Panc1 (cell line): ENCODE results near the gene HCN1. TPM values are rescaled to one million over a fixed set of nuclear protein-coding genes. Genes with fewer than 3 reads are reported as not detected.

Experiments used
- ATAC-seq: fragments of 200-7000 bp; cut with Tn5 transposase; 2 replicates; pipeline ENCODE4 v1.9.1; 2020; ENCODE audit warnings: mild to moderate bottlenecking, moderate library complexity
- BruUV-seq: library from RNA; stranded (reverse); fragments of 400-500 nt; replicated peaks from 2 replicates; lab custom pipeline; 2021; lab: Mats Ljungman, UMichigan
- CTCF ChIA-PET: fragments of 300-600 bp; sonication (Branson Sonifier 250); formaldehyde crosslinking; loops from one replicate; lab custom pipeline; 2022; ENCODE audit warnings: antibody characterized with exemption; lab: Charles Lee
- POLR2A ChIA-PET: fragments of 300-600 bp; sonication (Branson Sonifier 250); formaldehyde crosslinking; loops from one replicate; lab custom pipeline; 2022; ENCODE audit warnings: antibody characterized with exemption; lab: Charles Lee
- DNase-seq: peaks from one replicate; pipeline ENCODE4 v3.0.0-alpha.2; 2010; ENCODE audit warnings: low read depth, low spot score
- H3K27ac ChIP-seq: 2 replicates; pipeline ENCODE4 v1.5.1; 2011; ENCODE audit warnings: mild to moderate bottlenecking, low read length, inconsistent platforms
- H3K27me3 ChIP-seq: fragments of 200-500 bp; sonication (Bioruptor generic); 2 replicates; pipeline ENCODE4 v1.6.0; 2014; ENCODE audit warnings: low read length, inconsistent platforms; ENCODE audit not compliant: control insufficient read depth, insufficient read depth
- H3K36me3 ChIP-seq: fragments of 200-500 bp; sonication (Bioruptor generic); 2 replicates; pipeline ENCODE4 v1.5.1; 2014; ENCODE audit warnings: inconsistent platforms, mild to moderate bottlenecking, low read length, moderate library complexity; ENCODE audit not compliant: control insufficient read depth, insufficient read depth
- H3K4me1 ChIP-seq: 2 replicates; pipeline ENCODE4 v1.5.1; 2011; ENCODE audit warnings: inconsistent platforms, mild to moderate bottlenecking, low read length, moderate library complexity; ENCODE audit not compliant: control insufficient read depth, insufficient read depth
- H3K4me3 ChIP-seq, 2 experiments: 2 replicates each; pipeline ENCODE4 v1.5.1; 2011 to 2012; ENCODE audit warnings: low read depth in 2 of 2, low read length in 2 of 2, mild to moderate bottlenecking in 2 of 2, inconsistent platforms in 1 of 2, moderate library complexity in 1 of 2
- H3K9me3 ChIP-seq: fragments of 200-500 bp; sonication (Bioruptor generic); 2 replicates; pipeline ENCODE4 v1.5.1; 2014; ENCODE audit warnings: low read depth, mild to moderate bottlenecking, inconsistent platforms, low read length, moderate library complexity; ENCODE audit not compliant: control insufficient read depth, insufficient read depth
- POLR2AphosphoS5 ChIP-seq: IDR thresholded peaks from 2 replicates; pipeline ENCODE4 v1.6.1; 2012; ENCODE audit warnings: mild to moderate bottlenecking, low read depth, low read length, moderate library complexity
- SIN3A ChIP-seq: IDR thresholded peaks from 2 replicates; pipeline ENCODE4 v1.6.1; 2012; ENCODE audit warnings: low read depth, mild to moderate bottlenecking, low read length, moderate library complexity, borderline replicate concordance; ENCODE audit not compliant: insufficient read depth
- TCF7L2 ChIP-seq: IDR thresholded peaks from 2 replicates; pipeline ENCODE4 v1.6.1; 2011; ENCODE audit warnings: mild to moderate bottlenecking, low read depth, low read length, inconsistent platforms
- in situ Hi-C: cut with HindIII; loops from 2 replicates; pipeline ENCODE4 v1.10.0; 2016; ENCODE audit warnings: low sequenced_read_pairs, low pct_unique_long_range_greater_than_20kb
- intact Hi-C: fragments of 100-400 bp; cut with micrococcal nuclease; formaldehyde crosslinking; loops from one replicate; pipeline ENCODE4 v1.10.0; 2022; ENCODE audit not compliant: unreplicated experiment
- total RNA-seq: library from RNA; stranded (reverse); gene quantifications from one replicate; pipeline ENCODE4 v1.2.1, GENCODE V29; 2021; ENCODE audit not compliant: unreplicated experiment
- TF ChIP-seq, protein P1 (sequence below), 2 experiments: IDR thresholded peaks; 2 replicates each; pipeline ENCODE4 v1.6.1; 2011 to 2012; ENCODE audit warnings: low read depth in 2 of 2, control low read depth in 1 of 2, low read length in 1 of 2, mild to moderate bottlenecking in 1 of 2, moderate library complexity in 1 of 2; ENCODE audit not compliant: insufficient read depth in 1 of 2
- TF ChIP-seq, protein P2 (sequence below): fragments of 450-650 bp; IDR thresholded peaks from 2 replicates; pipeline ENCODE4 v1.5.1; 2017; ENCODE audit warnings: mild to moderate bottlenecking

The HCN1 gene
- total RNA-seq, 1 experiment from 2014 or later, result 0.36 TPM

DNA sequence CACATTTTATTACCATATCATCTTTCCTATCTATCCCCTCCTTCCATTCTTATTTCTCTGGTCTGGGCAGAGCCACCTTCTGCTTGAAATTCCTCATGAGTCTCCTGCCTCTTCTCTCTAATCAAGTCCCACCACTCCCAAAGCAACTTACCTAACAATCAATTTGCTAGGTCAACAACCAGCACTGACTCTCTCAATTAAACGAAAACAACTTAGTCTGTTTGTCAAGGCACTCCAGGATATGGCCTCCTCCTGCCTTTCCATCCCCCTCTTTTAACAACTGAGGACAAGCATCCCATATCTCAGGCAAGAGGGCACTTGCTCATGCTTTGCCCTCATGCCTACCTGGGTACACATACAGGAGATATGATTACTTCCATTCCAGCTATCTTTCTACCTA lies 47.4 kb downstream of the HCN1 start:
- Histone ChIP-seq H3K4me1 (no peaks in the 10 kb centered on the region), H3K27me3 (no peaks in the 10 kb centered on the region), H3K9me3 (no peaks in the 10 kb centered on the region), H3K4me3 (no peak overlapping the region), H3K27ac (no peak overlapping the region), H3K36me3 (no peaks in the 10 kb centered on the region; the same call in 1 of the 2 replicates)
- no TSS peak for BruUV-seq
- no peak for DNase-seq
- POLR2A ChIA-PET, result no interaction called here
- no peak for ATAC-seq
- intact Hi-C loops, result no loop called here
- TF ChIP-seq, protein P1, sequence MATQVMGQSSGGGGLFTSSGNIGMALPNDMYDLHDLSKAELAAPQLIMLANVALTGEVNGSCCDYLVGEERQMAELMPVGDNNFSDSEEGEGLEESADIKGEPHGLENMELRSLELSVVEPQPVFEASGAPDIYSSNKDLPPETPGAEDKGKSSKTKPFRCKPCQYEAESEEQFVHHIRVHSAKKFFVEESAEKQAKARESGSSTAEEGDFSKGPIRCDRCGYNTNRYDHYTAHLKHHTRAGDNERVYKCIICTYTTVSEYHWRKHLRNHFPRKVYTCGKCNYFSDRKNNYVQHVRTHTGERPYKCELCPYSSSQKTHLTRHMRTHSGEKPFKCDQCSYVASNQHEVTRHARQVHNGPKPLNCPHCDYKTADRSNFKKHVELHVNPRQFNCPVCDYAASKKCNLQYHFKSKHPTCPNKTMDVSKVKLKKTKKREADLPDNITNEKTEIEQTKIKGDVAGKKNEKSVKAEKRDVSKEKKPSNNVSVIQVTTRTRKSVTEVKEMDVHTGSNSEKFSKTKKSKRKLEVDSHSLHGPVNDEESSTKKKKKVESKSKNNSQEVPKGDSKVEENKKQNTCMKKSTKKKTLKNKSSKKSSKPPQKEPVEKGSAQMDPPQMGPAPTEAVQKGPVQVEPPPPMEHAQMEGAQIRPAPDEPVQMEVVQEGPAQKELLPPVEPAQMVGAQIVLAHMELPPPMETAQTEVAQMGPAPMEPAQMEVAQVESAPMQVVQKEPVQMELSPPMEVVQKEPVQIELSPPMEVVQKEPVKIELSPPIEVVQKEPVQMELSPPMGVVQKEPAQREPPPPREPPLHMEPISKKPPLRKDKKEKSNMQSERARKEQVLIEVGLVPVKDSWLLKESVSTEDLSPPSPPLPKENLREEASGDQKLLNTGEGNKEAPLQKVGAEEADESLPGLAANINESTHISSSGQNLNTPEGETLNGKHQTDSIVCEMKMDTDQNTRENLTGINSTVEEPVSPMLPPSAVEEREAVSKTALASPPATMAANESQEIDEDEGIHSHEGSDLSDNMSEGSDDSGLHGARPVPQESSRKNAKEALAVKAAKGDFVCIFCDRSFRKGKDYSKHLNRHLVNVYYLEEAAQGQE (IDR thresholded peaks at IDR 0.05; ENCODE audit: insufficient read depth in 1 of 2, low read depth in 2 of 2, low read length in 1 of 2), result no peak
- no peak for TF ChIP-seq TCF7L2
- TF ChIP-seq SIN3A, result no peak
- TF ChIP-seq, protein P2, sequence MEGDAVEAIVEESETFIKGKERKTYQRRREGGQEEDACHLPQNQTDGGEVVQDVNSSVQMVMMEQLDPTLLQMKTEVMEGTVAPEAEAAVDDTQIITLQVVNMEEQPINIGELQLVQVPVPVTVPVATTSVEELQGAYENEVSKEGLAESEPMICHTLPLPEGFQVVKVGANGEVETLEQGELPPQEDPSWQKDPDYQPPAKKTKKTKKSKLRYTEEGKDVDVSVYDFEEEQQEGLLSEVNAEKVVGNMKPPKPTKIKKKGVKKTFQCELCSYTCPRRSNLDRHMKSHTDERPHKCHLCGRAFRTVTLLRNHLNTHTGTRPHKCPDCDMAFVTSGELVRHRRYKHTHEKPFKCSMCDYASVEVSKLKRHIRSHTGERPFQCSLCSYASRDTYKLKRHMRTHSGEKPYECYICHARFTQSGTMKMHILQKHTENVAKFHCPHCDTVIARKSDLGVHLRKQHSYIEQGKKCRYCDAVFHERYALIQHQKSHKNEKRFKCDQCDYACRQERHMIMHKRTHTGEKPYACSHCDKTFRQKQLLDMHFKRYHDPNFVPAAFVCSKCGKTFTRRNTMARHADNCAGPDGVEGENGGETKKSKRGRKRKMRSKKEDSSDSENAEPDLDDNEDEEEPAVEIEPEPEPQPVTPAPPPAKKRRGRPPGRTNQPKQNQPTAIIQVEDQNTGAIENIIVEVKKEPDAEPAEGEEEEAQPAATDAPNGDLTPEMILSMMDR, result no peak
- no peak for TF ChIP-seq POLR2AphosphoS5
- CTCF ChIA-PET, result no interaction called here
- in situ Hi-C loops, result no loop called here

DNA sequence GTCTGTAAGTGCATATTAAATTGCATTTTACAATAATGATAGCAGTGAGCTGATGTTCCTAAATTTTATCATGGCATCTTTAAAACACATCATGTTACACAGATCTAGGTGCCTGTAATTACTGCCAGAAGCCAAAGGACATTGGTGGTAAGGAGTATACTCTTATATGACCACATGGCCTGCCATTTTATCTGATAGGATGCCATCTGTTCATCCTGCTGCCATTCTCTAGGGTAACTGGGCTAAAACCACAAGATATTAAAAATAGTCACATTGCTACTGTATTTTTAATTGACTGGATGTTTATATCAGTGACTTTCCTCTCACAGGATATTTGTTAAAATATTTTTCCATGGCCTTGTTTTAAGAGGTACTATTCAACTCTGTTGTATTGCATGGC lies 53.1 kb downstream of the HCN1 start:
- DNase-seq (no peak), ATAC-seq (no peak)
- POLR2A ChIA-PET, result no interaction called here
- Histone ChIP-seq H3K36me3 (no peaks in the 10 kb centered on the region), H3K4me1 (no peaks in the 10 kb centered on the region), H3K9me3 (no peaks in the 10 kb centered on the region), H3K27me3 (no peaks in the 10 kb centered on the region), H3K27ac (no peak overlapping the region), H3K4me3 (no peak overlapping the region)
- in situ Hi-C loops, result no loop called here
- TF ChIP-seq TCF7L2, result no peak
- TF ChIP-seq, protein P1 (IDR thresholded peaks at IDR 0.05; ENCODE audit: insufficient read depth in 1 of 2, low read depth in 2 of 2, low read length in 1 of 2), result no peak
- TF ChIP-seq, protein P2, result no peak
- no peak for TF ChIP-seq POLR2AphosphoS5
- TF ChIP-seq SIN3A, result no peak
- intact Hi-C loops, result no loop called here
- CTCF ChIA-PET, result no interaction called here
- BruUV-seq, result no TSS peak
